ENCODE measurements around the gene MALAT1. TPM values are rescaled to one million over a fixed set of nuclear protein-coding genes. Genes with fewer than 3 reads are reported as not detected.

Gene MALAT1
- total and polyA plus RNA-seq, 2 of the 8 experiments (the other 6 are each of a cell fraction or from before 2014, with no cell fraction given) = 115 to 984 TPM

GRCh38 chr11:65528819-65529350 lies 30.0 kb downstream of the MALAT1 start:
- Histone ChIP-seq H3K36me3 (ENCODE audit: control insufficient read depth in 2 of 4, insufficient read depth in 4 of 4, low read length in 3 of 4) (peaks cover 2 to 24% (median 16%) of the 10 kb centered on the region in 4 experiments), H3K27ac (ENCODE audit: low read depth, low read length) (no peak overlapping the region), H3K9ac (replicated peaks in 1 of 4; ENCODE audit: extremely low read depth in 1 of 4, low read depth in 3 of 4, low read length in 3 of 4) (no peak overlapping the region; a peak in 1 of 7 replicates), H2AK5ac (ENCODE audit: low read depth, low read length) (no peak overlapping the region), H3K56ac (replicated peaks; ENCODE audit: insufficient read length, low read depth, low read length) (no peak overlapping the region), H2BK5ac (ENCODE audit: low read depth, low read length) (no peak overlapping the region), H2AFZ (ENCODE audit: low read length) (no peak overlapping the region), H4K20me1 (replicated peaks in 1 of 2; ENCODE audit: control insufficient read depth in 1 of 2, insufficient read depth in 2 of 2, low read length in 2 of 2) (peaks cover 0 to 22% of the 10 kb centered on the region in 2 experiments), H2BK120ac (replicated peaks; ENCODE audit: low read depth, low read length) (no peak overlapping the region), H3K23me2 (ENCODE audit: low read depth, low read length) (peaks cover 13% of the 10 kb centered on the region), H3K4me3 (ENCODE audit: extremely low read depth in 1 of 4, insufficient read depth in 2 of 4, low read depth in 3 of 4, low read length in 4 of 4) (no peak overlapping the region), H3K4me2 (ENCODE audit: insufficient read depth in 1 of 2, low read depth in 2 of 2, low read length in 2 of 2) (no peak overlapping the region), H4K8ac (ENCODE audit: extremely low read depth, insufficient read depth, low read length) (no peak overlapping the region), H2BK15ac (ENCODE audit: low read length) (no peak overlapping the region), H3K9me3 (ENCODE audit: insufficient read depth in 2 of 2, low read depth in 1 of 2, low read length in 1 of 2) (no peaks in the 10 kb centered on the region), H3K79me2 (ENCODE audit: control insufficient read depth in 1 of 2, insufficient read depth in 2 of 2, low read length in 2 of 2) (peaks cover 0 to 3% of the 10 kb centered on the region in 2 experiments; a peak in 1 of 4 replicates), H3K14ac (ENCODE audit: insufficient read length) (no peak overlapping the region), H2BK12ac (ENCODE audit: low read depth, low read length) (no peak overlapping the region), H3K4ac (replicated peaks; ENCODE audit: insufficient read length, low read depth, low read length) (no peak overlapping the region), H3K27me3 (replicated peaks in 1 of 4; ENCODE audit: control insufficient read depth in 3 of 4, extremely low read depth in 1 of 4, insufficient read depth in 3 of 4, low read length in 3 of 4) (peaks cover 0 to 4% (median 0%) of the 10 kb centered on the region in 4 experiments; a peak in 2 of 7 replicates), H3K23ac (ENCODE audit: insufficient read length) (no peak overlapping the region), H3K79me1 (ENCODE audit: low read depth, low read length) (no peaks in the 10 kb centered on the region; the same call in 1 of the 2 replicates), H4K5ac (ENCODE audit: insufficient read length, low read depth, low read length) (no peak overlapping the region), H2BK20ac (ENCODE audit: low read length) (no peak overlapping the region), H3K4me1 (replicated peaks in 1 of 4; ENCODE audit: control insufficient read depth in 3 of 4, insufficient read depth in 4 of 4, low read length in 3 of 4) (peaks cover 0 to 13% (median 8%) of the 10 kb centered on the region in 4 experiments; a peak in 5 of 7 replicates), H4K91ac (replicated peaks; ENCODE audit: insufficient read length, low read length) (no peak overlapping the region), H3K18ac (ENCODE audit: extremely low read depth, low read length) (no peak overlapping the region)
- WGBS, 2 experiments (ENCODE audit: extremely low coverage in 1 of 2, insufficient coverage in 1 of 2, insufficient read length in 1 of 2, insufficient replicate concordance in 2 of 2, low coverage in 1 of 2, low lambda C conversion rate in 2 of 2, missing lambda C conversion rate in 1 of 2) = 87% methylated on average over 12 of the region's 12 CpGs; no CpG with 5 or more reads in 1 of the 2 experiments
- POLR2A ChIA-PET (ENCODE audit: partially characterized antibody) = interaction anchor here (0.6 to 7.7 kb wide), 9 partner anchors 11 to 1869 kb away, joined by 3 to 62 read pairs (median 6); partner anchors contain the start of genes EHBP1L1 and PCNX3
- DNase-seq (ENCODE audit: low read depth in 1 of 2, low spot score in 2 of 2) = no peak
- CTCF ChIA-PET (ENCODE audit: partially characterized antibody) = interaction anchor here (1.0 to 6.1 kb wide), 12 partner anchors 12 to 172 kb away, joined by 3 to 31 read pairs (median 6); partner anchors contain the start of genes FAM89B and ZNRD2
- no peak for FAIRE-seq
- no peak for TF ChIP-seq MAX (IDR thresholded peaks at IDR 0.05)
- no peak for TF ChIP-seq CEBPB (IDR thresholded peaks at IDR 0.05; ENCODE audit: low read depth, low read length)
- TF ChIP-seq SIX5 (IDR thresholded peaks at IDR 0.05; ENCODE audit: low read depth, low read length) = no peak
- no peak for TF ChIP-seq POLR2AphosphoS5 (IDR thresholded peaks at IDR 0.05; ENCODE audit: low read depth, low read length)
- no peak for TF ChIP-seq EGR1 (IDR thresholded peaks at IDR 0.05; ENCODE audit: borderline replicate concordance, low read depth, low read length)
- TF ChIP-seq TBP (IDR thresholded peaks at IDR 0.05; ENCODE audit: low read depth, low read length) = no peak
- TF ChIP-seq, protein P1, sequence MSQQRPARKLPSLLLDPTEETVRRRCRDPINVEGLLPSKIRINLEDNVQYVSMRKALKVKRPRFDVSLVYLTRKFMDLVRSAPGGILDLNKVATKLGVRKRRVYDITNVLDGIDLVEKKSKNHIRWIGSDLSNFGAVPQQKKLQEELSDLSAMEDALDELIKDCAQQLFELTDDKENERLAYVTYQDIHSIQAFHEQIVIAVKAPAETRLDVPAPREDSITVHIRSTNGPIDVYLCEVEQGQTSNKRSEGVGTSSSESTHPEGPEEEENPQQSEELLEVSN (IDR thresholded peaks at IDR 0.05) = no peak
- TF ChIP-seq BRCA1 (IDR thresholded peaks at IDR 0.05; ENCODE audit: low read depth, low read length) = no peak
- no peak for TF ChIP-seq CBX5 (IDR thresholded peaks at IDR 0.05; ENCODE audit: low read depth, low read length)
- no peak for TF ChIP-seq JUND (IDR thresholded peaks at IDR 0.05; ENCODE audit: low read length)
- no peak for TF ChIP-seq GTF2F1 (IDR thresholded peaks at IDR 0.05; ENCODE audit: borderline replicate concordance, low read depth, low read length)
- TF ChIP-seq, protein P2, sequence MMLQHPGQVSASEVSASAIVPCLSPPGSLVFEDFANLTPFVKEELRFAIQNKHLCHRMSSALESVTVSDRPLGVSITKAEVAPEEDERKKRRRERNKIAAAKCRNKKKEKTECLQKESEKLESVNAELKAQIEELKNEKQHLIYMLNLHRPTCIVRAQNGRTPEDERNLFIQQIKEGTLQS (IDR thresholded peaks at IDR 0.05; ENCODE audit: insufficient read depth, low read depth, low read length) = no peak
